ENCODE measurements around the gene ARL15. TPM values are rescaled to one million over a fixed set of nuclear protein-coding genes. Genes with fewer than 3 reads are reported as not detected.

ARL15 gene
- polyA plus RNA-seq, 1 of the 3 experiments (the other 2 are of a cell fraction), result 6.4 TPM

DNA sequence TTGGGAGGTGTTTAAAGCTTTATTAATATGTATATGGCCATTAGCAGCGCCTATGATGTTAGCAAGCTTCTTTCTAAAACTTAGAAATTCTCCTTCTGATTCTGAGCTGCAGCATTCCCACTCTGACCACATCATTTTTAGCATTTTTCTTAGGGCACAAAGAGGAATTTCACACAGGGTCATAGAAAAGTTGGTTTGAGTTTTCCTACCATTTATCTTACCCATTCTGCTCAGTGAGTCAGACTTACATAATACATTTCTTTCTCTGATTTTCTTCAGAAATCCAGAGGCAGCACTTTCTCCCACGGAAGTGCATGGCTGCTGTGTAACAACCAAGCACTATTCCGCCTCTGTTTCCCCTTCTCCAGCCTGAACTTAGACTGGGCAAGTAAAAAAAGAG, 246.6 kb downstream of the ARL15 start (continued):
- TF ChIP-seq GATA2 (CRISPR knock-in tag; IDR thresholded peaks at IDR 0.05) (no peak), CHD2 (IDR thresholded peaks at IDR 0.05; ENCODE audit: low read length, partially characterized antibody) (no peak), YY1 (IDR thresholded peaks at IDR 0.05; ENCODE audit: low read depth) (peak; percentile 19; the same call in 1 of the 2 replicates), MXI1 (IDR thresholded peaks at IDR 0.05; ENCODE audit: low read depth, low read length) (no peak), TAF1 (IDR thresholded peaks at IDR 0.05; ENCODE audit: borderline replicate concordance, low read depth, low read length) (no peak), RAD21 (IDR thresholded peaks at IDR 0.05; ENCODE audit: low read length) (no peak), SMC3 (IDR thresholded peaks at IDR 0.05; ENCODE audit: low read depth, low read length) (no peak)
- TF ChIP-seq, protein P1, sequence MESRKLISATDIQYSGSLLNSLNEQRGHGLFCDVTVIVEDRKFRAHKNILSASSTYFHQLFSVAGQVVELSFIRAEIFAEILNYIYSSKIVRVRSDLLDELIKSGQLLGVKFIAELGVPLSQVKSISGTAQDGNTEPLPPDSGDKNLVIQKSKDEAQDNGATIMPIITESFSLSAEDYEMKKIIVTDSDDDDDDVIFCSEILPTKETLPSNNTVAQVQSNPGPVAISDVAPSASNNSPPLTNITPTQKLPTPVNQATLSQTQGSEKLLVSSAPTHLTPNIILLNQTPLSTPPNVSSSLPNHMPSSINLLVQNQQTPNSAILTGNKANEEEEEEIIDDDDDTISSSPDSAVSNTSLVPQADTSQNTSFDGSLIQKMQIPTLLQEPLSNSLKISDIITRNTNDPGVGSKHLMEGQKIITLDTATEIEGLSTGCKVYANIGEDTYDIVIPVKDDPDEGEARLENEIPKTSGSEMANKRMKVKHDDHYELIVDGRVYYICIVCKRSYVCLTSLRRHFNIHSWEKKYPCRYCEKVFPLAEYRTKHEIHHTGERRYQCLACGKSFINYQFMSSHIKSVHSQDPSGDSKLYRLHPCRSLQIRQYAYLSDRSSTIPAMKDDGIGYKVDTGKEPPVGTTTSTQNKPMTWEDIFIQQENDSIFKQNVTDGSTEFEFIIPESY (IDR thresholded peaks at IDR 0.05; ENCODE audit: borderline replicate concordance, low read depth), result no peak

DNA sequence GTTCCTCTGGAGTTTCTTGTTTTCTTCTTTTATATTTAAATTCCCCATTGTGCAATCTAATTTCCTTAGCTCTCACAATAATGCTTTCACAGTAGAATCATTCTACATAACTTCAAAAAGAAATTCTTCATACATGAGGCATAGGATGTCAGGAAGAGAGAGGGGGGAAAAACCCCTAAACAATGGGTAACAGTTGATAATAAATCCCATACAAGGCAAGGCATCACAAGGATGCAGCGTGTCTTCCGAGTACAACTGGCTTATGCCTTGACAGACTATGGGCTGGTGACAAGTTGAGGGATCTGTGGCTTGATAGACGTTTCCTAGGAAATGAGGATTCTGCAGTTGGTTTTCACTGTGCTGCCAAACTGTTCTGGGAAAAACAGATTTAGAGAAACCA, 247.4 kb downstream of the ARL15 start:
- no peak for DNase-seq
- H3K79me2 ChIP-seq (ENCODE audit: insufficient read depth), result no peaks in the 10 kb centered on the region
- H3K27ac ChIP-seq (ENCODE audit: low read depth in 2 of 2, low read length in 1 of 2), result peak overlapping the region; percentile 80 to 96; a peak in 3 of 4 replicates
- H3F3A ChIP-seq (replicated peaks; ENCODE audit: insufficient read depth), result peaks cover 27% of the 10 kb centered on the region
- no peaks in the 10 kb centered on the region for H3K9me3 ChIP-seq
- peaks cover 5 to 14% of the 10 kb centered on the region in 2 experiments; a peak in 3 of 4 replicates for H3K4me1 ChIP-seq (ENCODE audit: control insufficient read depth in 1 of 2, insufficient read depth in 2 of 2, low read depth in 1 of 2, low read length in 1 of 2)
- peak overlapping the region; percentile 55 for H2AFZ ChIP-seq (ENCODE audit: low read depth)
- ChIA-PET POLR2A (no interaction called here), CTCF (no interaction called here)
- H3K36me3 ChIP-seq (replicated peaks in 1 of 2; ENCODE audit: control insufficient read depth in 1 of 2, insufficient read depth in 2 of 2, low read length in 1 of 2), result no peaks in the 10 kb centered on the region
- H3K4me3 ChIP-seq (ENCODE audit: low read depth in 2 of 2, low read length in 1 of 2), result peak overlapping the region in 1 of 2 experiments; percentile 22; a peak in 1 of 4 replicates
- peak overlapping the region; percentile 54 for H3K4me2 ChIP-seq
- no peaks in the 10 kb centered on the region for H3K9me2 ChIP-seq
- WGBS (ENCODE audit: low lambda C conversion rate), result 14% methylated on average over 3 of the region's 3 CpGs
- H3K9ac ChIP-seq, result peak overlapping the region; percentile 68
- no peaks in the 10 kb centered on the region for H3K27me3 ChIP-seq (ENCODE audit: insufficient read depth)
- H4K20me1 ChIP-seq (ENCODE audit: insufficient read depth), result no peaks in the 10 kb centered on the region
- TF ChIP-seq, protein P2, sequence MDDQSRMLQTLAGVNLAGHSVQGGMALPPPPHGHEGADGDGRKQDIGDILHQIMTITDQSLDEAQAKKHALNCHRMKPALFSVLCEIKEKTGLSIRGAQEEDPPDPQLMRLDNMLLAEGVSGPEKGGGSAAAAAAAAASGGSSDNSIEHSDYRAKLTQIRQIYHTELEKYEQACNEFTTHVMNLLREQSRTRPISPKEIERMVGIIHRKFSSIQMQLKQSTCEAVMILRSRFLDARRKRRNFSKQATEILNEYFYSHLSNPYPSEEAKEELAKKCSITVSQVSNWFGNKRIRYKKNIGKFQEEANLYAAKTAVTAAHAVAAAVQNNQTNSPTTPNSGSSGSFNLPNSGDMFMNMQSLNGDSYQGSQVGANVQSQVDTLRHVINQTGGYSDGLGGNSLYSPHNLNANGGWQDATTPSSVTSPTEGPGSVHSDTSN (IDR thresholded peaks at IDR 0.05), result peak; percentile 87
- TF ChIP-seq YY1 (IDR thresholded peaks at IDR 0.05; ENCODE audit: low read depth) (no peak), NFIC (IDR thresholded peaks at IDR 0.05; ENCODE audit: borderline replicate concordance) (no peak), GABPA (IDR thresholded peaks at IDR 0.05; ENCODE audit: low read depth) (no peak), TEAD4 (IDR thresholded peaks at IDR 0.05; ENCODE audit: borderline replicate concordance, insufficient read depth) (peak; percentile 57), MEF2A (IDR thresholded peaks at IDR 0.05; ENCODE audit: borderline replicate concordance, low read depth) (no peak), RAD21 (IDR thresholded peaks at IDR 0.05; ENCODE audit: low read length) (no peak), TAF1 (IDR thresholded peaks at IDR 0.05; ENCODE audit: borderline replicate concordance, low read depth, low read length) (no peak), SMC3 (IDR thresholded peaks at IDR 0.05; ENCODE audit: low read depth, low read length) (no peak), JUND (IDR thresholded peaks at IDR 0.05) (peak; percentile 67; the same call in 1 of the 2 replicates), RXRA (IDR thresholded peaks at IDR 0.05; ENCODE audit: borderline replicate concordance, low read depth) (no peak), RFX5 (IDR thresholded peaks at IDR 0.05; ENCODE audit: low read length) (no peak), FOXM1 (IDR thresholded peaks at IDR 0.05; ENCODE audit: low read depth) (peak; percentile 47; the same call in 1 of the 2 replicates), FOXJ3 (CRISPR knock-in tag; IDR thresholded peaks at IDR 0.05) (no peak), CHD2 (IDR thresholded peaks at IDR 0.05; ENCODE audit: low read length, partially characterized antibody) (no peak), MXI1 (IDR thresholded peaks at IDR 0.05; ENCODE audit: low read depth, low read length) (no peak), NRF1 (IDR thresholded peaks at IDR 0.05; ENCODE audit: low read depth, low read length) (no peak)
- TF ChIP-seq, protein P1 (IDR thresholded peaks at IDR 0.05; ENCODE audit: borderline replicate concordance, low read depth), result no peak
- TF ChIP-seq, protein P3, sequence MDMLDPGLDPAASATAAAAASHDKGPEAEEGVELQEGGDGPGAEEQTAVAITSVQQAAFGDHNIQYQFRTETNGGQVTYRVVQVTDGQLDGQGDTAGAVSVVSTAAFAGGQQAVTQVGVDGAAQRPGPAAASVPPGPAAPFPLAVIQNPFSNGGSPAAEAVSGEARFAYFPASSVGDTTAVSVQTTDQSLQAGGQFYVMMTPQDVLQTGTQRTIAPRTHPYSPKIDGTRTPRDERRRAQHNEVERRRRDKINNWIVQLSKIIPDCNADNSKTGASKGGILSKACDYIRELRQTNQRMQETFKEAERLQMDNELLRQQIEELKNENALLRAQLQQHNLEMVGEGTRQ (IDR thresholded peaks at IDR 0.05; ENCODE audit: borderline replicate concordance, low read depth, low read length), result no peak
- TF ChIP-seq, protein P4, sequence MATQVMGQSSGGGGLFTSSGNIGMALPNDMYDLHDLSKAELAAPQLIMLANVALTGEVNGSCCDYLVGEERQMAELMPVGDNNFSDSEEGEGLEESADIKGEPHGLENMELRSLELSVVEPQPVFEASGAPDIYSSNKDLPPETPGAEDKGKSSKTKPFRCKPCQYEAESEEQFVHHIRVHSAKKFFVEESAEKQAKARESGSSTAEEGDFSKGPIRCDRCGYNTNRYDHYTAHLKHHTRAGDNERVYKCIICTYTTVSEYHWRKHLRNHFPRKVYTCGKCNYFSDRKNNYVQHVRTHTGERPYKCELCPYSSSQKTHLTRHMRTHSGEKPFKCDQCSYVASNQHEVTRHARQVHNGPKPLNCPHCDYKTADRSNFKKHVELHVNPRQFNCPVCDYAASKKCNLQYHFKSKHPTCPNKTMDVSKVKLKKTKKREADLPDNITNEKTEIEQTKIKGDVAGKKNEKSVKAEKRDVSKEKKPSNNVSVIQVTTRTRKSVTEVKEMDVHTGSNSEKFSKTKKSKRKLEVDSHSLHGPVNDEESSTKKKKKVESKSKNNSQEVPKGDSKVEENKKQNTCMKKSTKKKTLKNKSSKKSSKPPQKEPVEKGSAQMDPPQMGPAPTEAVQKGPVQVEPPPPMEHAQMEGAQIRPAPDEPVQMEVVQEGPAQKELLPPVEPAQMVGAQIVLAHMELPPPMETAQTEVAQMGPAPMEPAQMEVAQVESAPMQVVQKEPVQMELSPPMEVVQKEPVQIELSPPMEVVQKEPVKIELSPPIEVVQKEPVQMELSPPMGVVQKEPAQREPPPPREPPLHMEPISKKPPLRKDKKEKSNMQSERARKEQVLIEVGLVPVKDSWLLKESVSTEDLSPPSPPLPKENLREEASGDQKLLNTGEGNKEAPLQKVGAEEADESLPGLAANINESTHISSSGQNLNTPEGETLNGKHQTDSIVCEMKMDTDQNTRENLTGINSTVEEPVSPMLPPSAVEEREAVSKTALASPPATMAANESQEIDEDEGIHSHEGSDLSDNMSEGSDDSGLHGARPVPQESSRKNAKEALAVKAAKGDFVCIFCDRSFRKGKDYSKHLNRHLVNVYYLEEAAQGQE (IDR thresholded peaks at IDR 0.05; ENCODE audit: low read depth, low read length), result no peak

Measured in SK-N-SH (cell line).